CD4-positive, alpha-beta T cell treated with Interleukin-2 at 100 ng/mL for 4 hours (primary cell): Measurements from ENCODE around the gene CTDSPL2.
"Not testable (repeated sequence)": the region's sequence is repeated elsewhere in the genome, so short reads cannot be mapped to it uniquely, and the experiment has no call there.

Experiments
- DNase-seq: peaks from one replicate; pipeline ENCODE4 v3.0.0-alpha.2; 2020; ENCODE audit warnings: low spot score

The CTDSPL2 gene

GRCh38 chr15:44485880-44486279 lies 58.5 kb downstream of the CTDSPL2 start:
- no peak for DNase-seq

DNA sequence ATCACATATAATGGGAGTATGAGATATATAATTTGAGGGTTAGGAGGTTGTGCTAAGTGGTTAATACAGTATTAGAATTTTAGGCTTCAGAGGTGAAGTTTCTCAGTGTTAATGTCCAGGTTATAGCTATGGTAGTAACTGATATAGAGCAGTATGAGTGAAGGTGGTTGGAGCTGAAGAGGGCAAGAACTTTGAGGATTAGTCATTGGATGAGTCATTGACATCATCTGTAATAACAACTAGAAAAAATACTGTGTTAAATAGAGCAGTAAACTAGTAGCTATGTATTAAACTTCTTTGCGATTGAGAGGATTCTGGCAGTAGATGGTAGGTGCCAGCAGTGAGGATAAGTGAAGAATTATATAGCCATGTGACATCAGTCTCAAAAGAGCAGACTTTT lies 62.0 kb downstream of the CTDSPL2 start:
- peak; percentile 38 for DNase-seq

- DNase-seq: no peak
Measured at GRCh38 chr15:44490622-44491021, 63.2 kb downstream of the CTDSPL2 start.

DNA sequence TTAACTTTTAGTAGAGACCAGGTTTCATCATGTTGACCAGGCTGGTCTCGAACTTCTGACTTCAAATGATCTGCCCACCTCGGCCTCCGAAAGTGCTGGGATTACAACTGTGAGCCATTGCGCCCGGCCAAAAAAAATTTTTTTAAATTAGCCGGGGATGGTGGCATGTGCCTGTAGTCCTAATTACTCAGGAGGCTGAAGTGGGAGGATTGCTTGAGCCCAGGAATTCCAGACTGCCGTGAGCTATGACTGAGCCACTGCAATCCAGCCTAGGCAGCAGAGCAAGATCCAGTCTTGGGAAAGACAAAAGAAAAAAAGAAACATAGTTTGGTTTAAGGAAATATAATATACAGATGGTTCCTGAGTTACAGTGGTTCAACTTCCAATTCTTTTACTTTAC lies 64.6 kb downstream of the CTDSPL2 start:
- DNase-seq: no peak

GRCh38 chr15:44492672-44493071 lies 65.2 kb downstream of the CTDSPL2 start:
- DNase-seq: no peak

DNA sequence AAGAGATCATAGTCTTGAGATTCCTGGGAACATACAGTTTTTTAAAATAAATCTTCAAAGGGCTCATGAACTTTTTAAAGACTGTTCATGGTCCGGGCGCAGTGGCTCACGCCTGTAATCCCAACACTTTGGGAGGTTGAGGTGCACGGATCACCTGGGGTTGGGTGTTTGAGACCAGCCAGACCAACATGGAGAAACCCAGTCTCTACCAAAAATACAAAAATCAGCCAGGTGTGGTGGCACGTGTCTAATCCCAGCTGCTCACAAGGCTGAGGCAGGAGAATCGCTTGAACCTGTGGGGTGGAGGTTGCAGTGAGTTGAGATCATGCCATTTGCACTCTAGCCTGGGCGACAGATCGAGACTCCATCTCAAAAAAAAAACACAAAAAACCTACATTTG lies 68.1 kb downstream of the CTDSPL2 start:
- no peak for DNase-seq

- DNase-seq: no peak
Measured at GRCh38 chr15:44500555-44500954, 73.1 kb downstream of the CTDSPL2 start.

- DNase-seq: peak; percentile 49
Measured at GRCh38 chr15:44501768-44502366, 74.4 kb downstream of the CTDSPL2 start.

DNA sequence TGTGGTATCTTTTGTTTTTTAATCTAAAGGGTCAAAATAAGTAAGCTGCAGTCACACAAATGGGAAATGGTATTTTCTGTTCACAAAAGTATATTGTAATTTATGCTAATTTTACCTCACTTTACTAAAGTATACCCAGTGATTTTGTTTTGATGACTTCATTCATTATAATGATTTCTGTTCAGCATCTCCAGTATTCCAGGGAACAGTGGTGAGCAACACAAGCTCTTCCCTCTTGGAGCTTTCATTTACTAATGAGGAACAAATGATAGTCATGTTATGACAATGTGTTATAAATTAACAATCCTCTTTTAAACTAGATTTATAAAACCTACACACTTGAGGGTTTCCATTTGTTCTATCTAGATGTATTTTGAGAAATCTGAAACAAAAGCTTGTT lies 89.0 kb downstream of the CTDSPL2 start:
- DNase-seq: no peak

DNA sequence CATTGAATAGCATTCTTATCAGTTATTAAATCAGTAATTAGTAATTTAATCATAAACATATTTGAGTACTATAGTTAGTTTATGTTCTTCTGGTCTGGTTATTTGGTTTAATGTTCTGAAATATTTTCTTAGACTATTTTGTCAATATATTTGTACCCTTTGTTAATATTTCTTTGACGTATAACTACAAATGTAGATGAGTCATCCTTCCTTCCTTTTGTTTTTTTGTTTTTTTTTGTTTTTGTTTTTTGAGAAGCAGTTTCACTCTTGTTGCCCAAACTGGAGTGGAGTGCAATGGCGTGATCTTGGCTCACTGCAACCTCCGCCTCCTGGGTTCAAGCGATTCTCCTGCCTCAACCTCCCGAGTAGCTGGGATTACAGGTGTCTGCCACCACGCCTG lies 92.1 kb downstream of the CTDSPL2 start:
- no peak for DNase-seq

GRCh38 chr15:44525018-44525417 lies 97.6 kb downstream of the CTDSPL2 start:
- DNase-seq: no peak

GRCh38 chr15:44527241-44527640 lies 99.8 kb downstream of the CTDSPL2 start:
- DNase-seq: no peak

GRCh38 chr15:44529864-44530604 lies 102.6 kb downstream of the CTDSPL2 start:
- no peak for DNase-seq

DNA sequence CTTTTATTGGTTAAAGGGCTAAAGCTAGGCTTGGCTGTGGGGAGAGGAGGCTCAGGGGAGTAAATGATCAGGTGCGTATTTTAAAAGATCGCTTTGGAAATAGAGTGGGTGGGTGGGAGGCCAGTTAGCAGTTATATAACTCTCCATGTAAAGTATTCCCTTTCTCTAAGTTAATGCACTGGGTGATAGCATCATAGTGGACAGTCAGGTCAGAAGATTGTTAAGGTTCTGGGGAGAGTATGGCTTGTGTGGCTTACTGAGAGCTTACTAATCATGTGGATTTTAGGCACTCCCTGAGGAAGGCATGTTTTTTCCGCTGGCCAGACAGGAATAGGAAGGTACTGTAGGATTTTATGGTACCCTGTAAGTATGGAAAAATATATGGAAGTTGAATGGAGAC lies 103.2 kb downstream of the CTDSPL2 start:
- no peak for DNase-seq

GRCh38 chr15:44532275-44532674 lies 104.8 kb downstream of the CTDSPL2 start:
- DNase-seq: not testable (repeated sequence)

DNA sequence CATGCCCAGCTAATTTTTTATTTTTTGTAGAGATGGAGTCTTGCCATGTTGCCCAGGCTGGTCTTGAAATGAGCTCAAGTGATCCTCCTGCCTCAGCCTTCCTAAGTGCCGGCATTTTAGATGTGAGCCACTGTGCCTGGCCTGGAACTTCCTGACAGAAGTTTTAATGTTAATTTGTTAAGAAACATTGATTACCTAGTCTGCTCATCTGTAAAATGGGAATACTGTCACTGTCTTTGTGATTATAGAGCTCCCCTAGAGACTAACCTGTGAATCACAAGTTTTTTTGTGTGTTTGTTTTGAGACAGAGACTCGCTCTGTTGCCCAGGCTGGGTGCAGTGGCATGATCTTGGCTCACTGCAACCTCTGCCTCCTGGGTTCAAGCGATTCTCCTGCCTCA lies 105.3 kb downstream of the CTDSPL2 start:
- no peak for DNase-seq

DNA sequence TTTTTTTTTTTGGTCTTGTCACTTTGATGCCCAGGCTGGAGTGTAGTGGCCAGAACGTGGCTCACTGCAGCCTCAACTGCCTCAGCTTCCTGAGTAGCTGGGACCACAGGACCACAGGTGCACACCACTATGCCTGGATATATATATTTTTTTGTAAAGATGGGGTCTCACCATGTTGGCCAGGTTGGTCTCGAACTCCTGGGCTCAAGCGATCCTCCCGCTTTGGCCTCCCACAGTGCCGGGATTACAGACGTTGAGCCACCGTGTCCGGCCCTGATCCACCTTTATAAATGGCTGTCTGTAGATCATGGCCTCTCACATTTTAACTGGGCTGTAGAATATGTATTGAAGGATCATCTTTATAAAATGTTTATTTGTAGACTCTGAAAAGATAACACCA lies 107.7 kb downstream of the CTDSPL2 start:
- no peak for DNase-seq

GRCh38 chr15:44535523-44536301 lies 108.3 kb downstream of the CTDSPL2 start:
- peak; percentile 14 for DNase-seq

DNA sequence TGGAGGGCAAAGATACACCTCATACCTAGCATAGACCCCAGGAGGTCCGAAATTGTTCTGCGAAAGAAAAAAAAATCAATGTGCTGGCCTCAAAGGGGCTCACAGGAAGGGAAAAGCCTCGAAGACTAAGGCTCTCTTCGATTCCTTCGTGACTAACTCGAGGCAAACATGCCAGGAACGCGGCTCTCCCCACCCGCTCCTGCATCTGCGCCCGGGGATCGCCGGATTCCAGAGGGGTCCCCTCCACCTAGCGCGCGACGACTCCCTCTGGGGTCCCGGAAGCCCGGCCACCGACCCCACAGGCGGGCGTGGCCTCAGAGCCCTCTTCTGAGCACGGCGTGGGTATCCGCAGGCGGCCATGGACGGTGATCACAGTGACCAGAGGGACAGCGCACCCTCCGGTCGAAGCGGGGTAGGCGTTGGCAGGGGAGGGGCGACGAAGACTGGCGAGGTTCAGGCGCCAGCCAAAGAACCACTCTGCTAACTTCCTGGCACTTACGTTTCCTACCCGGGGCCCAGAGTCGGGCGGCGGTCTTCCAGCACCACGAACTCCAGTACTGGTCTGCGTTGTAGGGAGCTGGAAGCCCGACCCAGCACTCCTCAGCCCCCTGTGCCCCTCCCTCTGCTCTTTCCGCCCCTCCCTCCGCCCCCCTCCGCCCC lies 109.0 kb downstream of the CTDSPL2 start:
- no peak for DNase-seq

DNA sequence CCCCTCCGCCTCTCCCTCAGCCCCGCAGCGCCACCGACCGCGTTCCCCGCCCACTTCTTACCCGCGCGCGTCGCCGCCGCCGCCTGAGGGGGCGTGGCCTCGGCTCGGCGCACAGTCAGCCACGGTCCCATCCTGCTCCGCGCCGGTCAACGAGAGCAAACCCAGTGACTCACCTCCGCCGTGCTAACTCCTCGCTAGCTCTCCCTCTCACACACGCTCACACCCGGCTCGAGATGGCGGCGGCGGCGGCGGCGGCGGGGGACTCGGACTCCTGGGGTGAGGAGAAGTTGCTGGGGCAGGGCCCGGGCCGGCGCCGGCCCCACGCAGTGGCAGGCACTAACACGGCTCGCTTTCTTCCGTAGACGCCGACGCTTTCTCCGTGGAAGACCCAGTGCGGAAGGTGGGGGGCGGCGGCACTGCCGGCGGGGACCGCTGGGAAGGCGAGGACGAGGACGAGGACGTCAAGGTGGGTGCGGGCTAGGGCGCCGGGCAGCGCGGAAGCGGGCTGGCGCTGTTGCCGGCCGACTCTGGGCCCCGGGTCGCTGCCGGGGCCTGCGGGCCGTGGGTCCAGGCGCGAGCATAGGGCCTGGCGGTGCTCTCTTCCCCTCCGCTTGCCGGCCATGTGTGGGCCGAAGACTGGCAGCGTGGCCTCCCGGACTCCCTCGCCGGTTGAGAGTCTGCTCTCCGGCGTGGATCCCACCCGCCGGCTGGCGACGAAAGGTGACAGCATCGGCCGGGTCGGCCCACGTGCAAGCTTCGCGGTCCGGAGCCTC lies 109.7 kb downstream of the CTDSPL2 start, which contains the start of gene EIF3J:
TSS of gene EIF3J (plus strand) at position 186 of the 773 bp plus-strand sequence. CDS start at position 234, 48 bp downstream.
- peak; percentile 96 for DNase-seq

DNA sequence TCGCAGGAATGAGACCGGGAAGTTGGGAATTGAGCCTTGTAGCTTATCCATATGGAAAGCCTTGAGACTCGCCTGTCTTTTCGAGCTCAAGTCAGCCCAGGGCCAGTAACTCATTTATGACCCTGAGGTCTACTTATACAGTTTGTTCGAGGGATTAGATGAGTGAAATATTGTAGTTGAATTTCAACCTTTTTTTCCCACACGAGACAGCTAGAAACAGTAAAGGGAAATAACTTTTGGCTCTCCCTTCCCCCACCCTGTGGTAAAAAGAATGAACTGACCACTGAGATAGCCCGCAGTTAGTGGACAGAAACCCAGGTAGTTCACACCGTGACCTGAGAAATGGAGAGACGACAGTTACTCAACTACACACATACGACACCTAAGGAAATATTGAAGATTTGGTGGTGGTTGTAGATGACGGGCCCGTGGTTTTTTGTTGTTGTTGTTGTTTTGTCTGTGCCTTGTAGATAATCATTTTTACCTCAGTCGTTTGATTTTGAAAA lies 110.4 kb downstream of the CTDSPL2 start:
- DNase-seq: peak; percentile 26
